HCT116 (cell line): ENCODE results near the gene ITPK1. TPM values are rescaled to one million over a fixed set of nuclear protein-coding genes. Genes with fewer than 3 reads are reported as not detected.

Experiments
- ATAC-seq: fragments of 200-7000 bp; cut with Tn5 transposase; 2 replicates; pipeline ENCODE4 v1.9.1; 2020; ENCODE audit warnings: mild to moderate bottlenecking, moderate library complexity
- BruUV-seq: library from RNA; stranded (reverse); fragments of 400-500 nt; replicated peaks from 2 replicates; lab custom pipeline; 2021; lab: Mats Ljungman, UMichigan
- CTCF ChIA-PET: fragments of 300-600 bp; sonication (Branson Sonifier 250); formaldehyde crosslinking; loops from one replicate; lab custom pipeline; 2021; ENCODE audit warnings: antibody characterized with exemption; lab: Charles Lee
- POLR2A ChIA-PET: fragments of 300-600, 350-600 bp; sonication (Branson Sonifier 250); formaldehyde crosslinking; loops from one replicate; lab custom pipeline; 2021; ENCODE audit warnings: antibody characterized with exemption; lab: Charles Lee
- RAD21 ChIA-PET, 2 experiments: fragments of 300-600 bp; sonication (Branson Sonifier 250); formaldehyde crosslinking; loops; one replicate each; lab custom pipeline; 2023; ENCODE audit warnings: low total read pairs in 2 of 2; ENCODE audit not compliant: uncharacterized antibody in 2 of 2, unreplicated experiment in 2 of 2, low non-redundant PET in 1 of 2; lab: Charles Lee
- DNase-seq: peaks from one replicate; pipeline ENCODE4 v3.0.0-alpha.2; 2010; ENCODE audit warnings: low read depth, low spot score
- H2AFZ ChIP-seq: fragments of 200-600 bp; shearing (Covaris generic), sonication (generic); 2 replicates; pipeline ENCODE4 v1.6.1; 2017; ENCODE audit warnings: low read depth, mixed run types, mixed read lengths, antibody characterized with exemption, low read length; ENCODE audit not compliant: poor library complexity, severe bottlenecking
- H3K27ac ChIP-seq: 2 replicates; pipeline ENCODE4 v1.5.1; 2012; ENCODE audit warnings: low read depth, low read length
- H3K27me3 ChIP-seq: fragments of 200-600 bp; sonication (generic); 2 replicates; pipeline ENCODE4 v1.6.1; 2016; ENCODE audit warnings: mixed run types, low read length, mixed read lengths; ENCODE audit not compliant: insufficient read depth
- H3K36me3 ChIP-seq, 2 experiments: fragments of 200-500 bp in 1 of 2; fragments of 200-600 bp in 1 of 2; sonication (Bioruptor generic) in 1 of 2; sonication (generic) in 1 of 2; 2 replicates each; pipeline versions ENCODE4 v1.5.1 to v1.6.1; 2014 to 2016; ENCODE audit warnings: low read length in 2 of 2, inconsistent platforms in 1 of 2, mixed read lengths in 1 of 2, mixed run types in 1 of 2; ENCODE audit not compliant: insufficient read depth in 2 of 2, control insufficient read depth in 1 of 2
- H3K4me1 ChIP-seq, 2 experiments: fragments of 200-600 bp in 1 of 2; sonication (generic) in 1 of 2; 2 replicates each; pipeline versions ENCODE4 v1.5.1 to v1.6.1; 2012 to 2017; ENCODE audit warnings: low read length in 2 of 2, inconsistent platforms in 1 of 2, mild to moderate bottlenecking in 1 of 2, mixed read lengths in 1 of 2, mixed run types in 1 of 2, moderate library complexity in 1 of 2; ENCODE audit not compliant: insufficient read depth in 2 of 2, control insufficient read depth in 1 of 2
- H3K4me2 ChIP-seq: fragments of 200-600 bp; sonication (generic); 2 replicates; pipeline ENCODE4 v1.6.1; 2017; ENCODE audit warnings: mixed run types, low read length, mixed read lengths
- H3K4me3 ChIP-seq, 2 experiments: fragments of 200-600 bp in 1 of 2; sonication (generic) in 1 of 2; replicated peaks in 1 of 2; 2 replicates each; pipeline ENCODE4 v1.5.1; 2011 to 2016; ENCODE audit warnings: low read length in 2 of 2, control low read depth in 1 of 2, low read depth in 1 of 2, mild to moderate bottlenecking in 1 of 2, mixed read lengths in 1 of 2, mixed run types in 1 of 2
- H3K79me2 ChIP-seq: fragments of 200-600 bp; sonication (generic); 2 replicates; pipeline ENCODE4 v1.6.1; 2017; ENCODE audit warnings: mild to moderate bottlenecking, mixed run types, low read length, moderate library complexity, mixed read lengths; ENCODE audit not compliant: insufficient read depth
- H3K9ac ChIP-seq: fragments of 200-600 bp; sonication (generic); 2 replicates; pipeline ENCODE4 v1.6.1; 2016; ENCODE audit warnings: low read length, mixed read lengths
- H3K9me2 ChIP-seq: fragments of 200-600 bp; sonication (generic), shearing (Covaris generic); 2 replicates; pipeline ENCODE4 v1.6.1; 2017; ENCODE audit warnings: mixed run types, mild to moderate bottlenecking, moderate library complexity; ENCODE audit not compliant: insufficient read depth
- H3K9me3 ChIP-seq, 2 experiments: fragments of 200-500 bp in 1 of 2; fragments of 200-600 bp in 1 of 2; sonication (Bioruptor generic) in 1 of 2; sonication (generic) in 1 of 2; 2 replicates each; pipeline ENCODE4 v1.6.1; 2014 to 2017; ENCODE audit warnings: low read length in 2 of 2, mixed read lengths in 2 of 2, inconsistent platforms in 1 of 2, low read depth in 1 of 2, mild to moderate bottlenecking in 1 of 2, mixed run types in 1 of 2, moderate library complexity in 1 of 2; ENCODE audit not compliant: control insufficient read depth in 1 of 2, insufficient read depth in 1 of 2
- H4K20me1 ChIP-seq: fragments of 200-600 bp; sonication (generic), shearing (Covaris generic); 2 replicates; pipeline ENCODE4 v1.6.1; 2017; ENCODE audit warnings: mixed run types, mild to moderate bottlenecking, moderate library complexity; ENCODE audit not compliant: insufficient read depth
- EGR1 ChIP-seq: IDR thresholded peaks from 2 replicates; pipeline ENCODE4 v1.6.1; 2012; ENCODE audit warnings: low read depth
- FOSL1 ChIP-seq: IDR thresholded peaks from 2 replicates; pipeline ENCODE4 v1.6.1; 2012; ENCODE audit warnings: low read depth
- JUND ChIP-seq: IDR thresholded peaks from 2 replicates; pipeline ENCODE4 v1.6.1; 2012
- RAD21 ChIP-seq: IDR thresholded peaks from 2 replicates; pipeline ENCODE4 v1.6.1; 2012; ENCODE audit warnings: low read depth, mild to moderate bottlenecking
- SP1 ChIP-seq: IDR thresholded peaks from 2 replicates; pipeline ENCODE4 v1.6.1; 2012; ENCODE audit warnings: low read depth
- SRF ChIP-seq: IDR thresholded peaks from 2 replicates; pipeline ENCODE4 v1.6.1; 2012; ENCODE audit warnings: low read depth
- YY1 ChIP-seq: IDR thresholded peaks from 2 replicates; pipeline ENCODE4 v1.6.1; 2011; ENCODE audit warnings: low read length, low read depth, moderate library complexity, mild to moderate bottlenecking; ENCODE audit not compliant: insufficient replicate concordance; ENCODE audit errors: extremely low read depth
- ZFX ChIP-seq: fragments of 450-650 bp; IDR thresholded peaks from 2 replicates; pipeline ENCODE4 v1.6.1; 2017
- ZNF274 ChIP-seq: fragments of 200-500 bp; sonication (Bioruptor generic); IDR thresholded peaks from 2 replicates; pipeline ENCODE4 v1.6.1; 2014; ENCODE audit warnings: mild to moderate bottlenecking, low read depth, low read length, inconsistent platforms
- intact Hi-C: fragments of 100-400 bp; cut with micrococcal nuclease; formaldehyde crosslinking; loops from 2 replicates; pipeline ENCODE4 v1.10.0; 2022
- total RNA-seq: library from RNA; stranded (reverse); gene quantifications from one replicate; pipeline ENCODE4 v1.2.1, GENCODE V29; 2021; ENCODE audit not compliant: unreplicated experiment
- TF ChIP-seq, protein P1 (sequence below): IDR thresholded peaks from 2 replicates; pipeline ENCODE4 v1.6.1; 2011; ENCODE audit warnings: mild to moderate bottlenecking, low read length, moderate library complexity; ENCODE audit not compliant: insufficient replicate concordance; ENCODE audit errors: extremely low read depth

ITPK1 gene
- total RNA-seq, 1 experiment from 2014 or later, result 70.2 TPM

DNA sequence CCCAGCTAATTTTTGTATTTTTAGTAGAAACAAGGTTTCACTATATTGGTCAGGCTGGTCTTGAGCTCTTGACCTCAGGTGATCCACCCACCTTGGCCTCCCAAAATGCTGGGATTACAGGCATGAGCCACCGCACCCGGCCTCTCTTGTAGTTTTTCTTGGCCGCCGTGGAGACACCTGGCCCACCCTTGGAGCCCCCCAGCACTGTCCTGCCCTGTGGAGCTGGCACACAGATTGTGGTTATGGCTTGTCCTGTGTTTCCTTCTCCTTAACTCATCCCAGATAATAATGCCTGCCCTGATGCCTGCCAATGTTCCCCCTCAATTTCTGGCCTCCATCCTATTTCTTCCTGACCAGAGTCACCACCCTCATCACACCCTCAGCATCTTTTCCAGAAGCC is 134.9 kb downstream of the ITPK1 start:
- H3K79me2 ChIP-seq, result no peaks in the 10 kb centered on the region
- H3K9me3 ChIP-seq, result peaks cover 0 to 5% of the 10 kb centered on the region in 2 experiments; a peak in 1 of 4 replicates
- ChIA-PET RAD21 (no interaction called here), CTCF (no interaction called here), POLR2A (no interaction called here)
- peaks cover under 1 to 1% of the 10 kb centered on the region in 2 experiments; a peak in 2 of 4 replicates for H3K4me1 ChIP-seq
- no peaks in the 10 kb centered on the region for H3K9me2 ChIP-seq
- H3K4me3 ChIP-seq, result no peak overlapping the region
- ATAC-seq (no peak), DNase-seq (no peak)
- H2AFZ ChIP-seq, result no peak overlapping the region
- peaks cover 0 to 6% of the 10 kb centered on the region in 2 experiments; a peak in 1 of 4 replicates for H3K36me3 ChIP-seq
- H4K20me1 ChIP-seq, result no peaks in the 10 kb centered on the region
- H3K27ac ChIP-seq, result no peak overlapping the region
- H3K4me2 ChIP-seq, result no peak overlapping the region
- TF ChIP-seq ZFX (no peak), YY1 (no peak), SRF (no peak), ZNF274 (no peak), JUND (no peak), EGR1 (no peak), RAD21 (no peak), SP1 (no peak), FOSL1 (no peak)
- TF ChIP-seq, protein P1, sequence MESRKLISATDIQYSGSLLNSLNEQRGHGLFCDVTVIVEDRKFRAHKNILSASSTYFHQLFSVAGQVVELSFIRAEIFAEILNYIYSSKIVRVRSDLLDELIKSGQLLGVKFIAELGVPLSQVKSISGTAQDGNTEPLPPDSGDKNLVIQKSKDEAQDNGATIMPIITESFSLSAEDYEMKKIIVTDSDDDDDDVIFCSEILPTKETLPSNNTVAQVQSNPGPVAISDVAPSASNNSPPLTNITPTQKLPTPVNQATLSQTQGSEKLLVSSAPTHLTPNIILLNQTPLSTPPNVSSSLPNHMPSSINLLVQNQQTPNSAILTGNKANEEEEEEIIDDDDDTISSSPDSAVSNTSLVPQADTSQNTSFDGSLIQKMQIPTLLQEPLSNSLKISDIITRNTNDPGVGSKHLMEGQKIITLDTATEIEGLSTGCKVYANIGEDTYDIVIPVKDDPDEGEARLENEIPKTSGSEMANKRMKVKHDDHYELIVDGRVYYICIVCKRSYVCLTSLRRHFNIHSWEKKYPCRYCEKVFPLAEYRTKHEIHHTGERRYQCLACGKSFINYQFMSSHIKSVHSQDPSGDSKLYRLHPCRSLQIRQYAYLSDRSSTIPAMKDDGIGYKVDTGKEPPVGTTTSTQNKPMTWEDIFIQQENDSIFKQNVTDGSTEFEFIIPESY, result no peak
- intact Hi-C loops, result no loop called here
- no peaks in the 10 kb centered on the region for H3K27me3 ChIP-seq
- no peak overlapping the region for H3K9ac ChIP-seq
- no TSS peak for BruUV-seq
